ENCODE data around the gene BRAT1.

DNA sequence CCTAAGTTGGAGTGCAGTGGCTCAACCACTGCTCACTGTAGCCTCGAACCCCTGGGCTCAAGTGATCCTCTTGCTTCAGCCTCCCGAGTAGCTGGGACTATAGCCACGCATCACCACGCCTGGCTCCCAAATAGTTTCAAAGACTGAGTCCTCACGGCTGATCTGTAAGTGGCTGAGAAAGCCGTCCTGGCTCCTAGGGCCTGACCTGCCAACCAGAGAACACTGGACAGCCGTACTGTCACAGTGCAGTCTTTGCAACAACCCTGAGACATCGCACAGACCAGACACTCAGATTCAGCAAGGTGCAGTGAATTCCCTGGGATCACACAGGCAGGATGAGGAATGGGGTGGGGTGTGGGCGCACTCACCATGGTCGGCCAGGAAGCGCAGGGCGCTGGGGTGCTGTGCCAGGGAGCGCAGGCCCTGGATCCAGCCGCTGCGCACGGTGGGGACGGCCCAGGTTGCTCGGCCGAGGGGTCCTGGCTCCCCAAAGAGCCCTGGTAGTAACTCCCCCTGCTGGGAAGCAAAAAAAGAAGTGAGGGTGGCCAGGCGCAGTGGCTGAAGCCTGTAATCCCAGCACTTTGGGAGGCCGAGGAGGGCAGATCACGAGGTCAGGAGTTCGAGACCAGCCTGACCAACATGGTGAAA, 10.7 kb downstream of the BRAT1 start:
- TF ChIP-seq, protein P1, sequence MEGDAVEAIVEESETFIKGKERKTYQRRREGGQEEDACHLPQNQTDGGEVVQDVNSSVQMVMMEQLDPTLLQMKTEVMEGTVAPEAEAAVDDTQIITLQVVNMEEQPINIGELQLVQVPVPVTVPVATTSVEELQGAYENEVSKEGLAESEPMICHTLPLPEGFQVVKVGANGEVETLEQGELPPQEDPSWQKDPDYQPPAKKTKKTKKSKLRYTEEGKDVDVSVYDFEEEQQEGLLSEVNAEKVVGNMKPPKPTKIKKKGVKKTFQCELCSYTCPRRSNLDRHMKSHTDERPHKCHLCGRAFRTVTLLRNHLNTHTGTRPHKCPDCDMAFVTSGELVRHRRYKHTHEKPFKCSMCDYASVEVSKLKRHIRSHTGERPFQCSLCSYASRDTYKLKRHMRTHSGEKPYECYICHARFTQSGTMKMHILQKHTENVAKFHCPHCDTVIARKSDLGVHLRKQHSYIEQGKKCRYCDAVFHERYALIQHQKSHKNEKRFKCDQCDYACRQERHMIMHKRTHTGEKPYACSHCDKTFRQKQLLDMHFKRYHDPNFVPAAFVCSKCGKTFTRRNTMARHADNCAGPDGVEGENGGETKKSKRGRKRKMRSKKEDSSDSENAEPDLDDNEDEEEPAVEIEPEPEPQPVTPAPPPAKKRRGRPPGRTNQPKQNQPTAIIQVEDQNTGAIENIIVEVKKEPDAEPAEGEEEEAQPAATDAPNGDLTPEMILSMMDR (IDR thresholded peaks at IDR 0.05), result no peak
- no peak for TF ChIP-seq POLR2A (IDR thresholded peaks at IDR 0.05)

All from vagina (tissue), 2 donors.